ENCODE data around the gene ADGRB2. TPM values are rescaled to one million over a fixed set of nuclear protein-coding genes. Genes with fewer than 3 reads are reported as not detected.

ADGRB2 gene
- total RNA-seq, 4 donors from 2014 or later: 1.6 to 10.5 (median 4.1) TPM

DNA sequence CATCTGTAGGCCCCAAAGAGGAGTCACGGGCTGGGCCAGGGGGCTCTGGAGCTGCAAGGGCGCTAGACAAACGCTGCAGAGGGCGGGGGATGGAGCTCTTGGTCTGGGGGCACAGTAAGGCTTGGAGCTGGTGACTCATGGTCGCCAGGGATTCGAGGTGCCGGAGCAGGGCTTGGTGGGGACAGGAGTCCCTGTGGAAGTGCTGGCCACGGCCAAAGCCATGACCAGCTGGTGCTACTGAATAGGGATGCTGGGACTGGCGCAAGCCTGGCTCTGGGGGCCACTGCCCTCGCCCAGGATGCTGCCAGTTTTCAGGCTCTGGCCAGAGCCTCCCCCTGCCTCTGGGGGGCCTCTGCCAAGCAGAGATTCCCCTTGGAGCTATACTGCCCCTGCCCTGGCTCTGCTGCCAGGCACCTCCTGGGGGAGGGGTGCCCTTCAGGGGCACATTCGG, 26.5 kb upstream of the ADGRB2 start:
- Histone ChIP-seq H3K4me1 (peaks cover 0 to 13% (median 0%) of the 10 kb centered on the region in 4 donors), H3K27ac (no peak overlapping the region), H3K27me3 (no peaks in the 10 kb centered on the region), H3K36me3 (no peaks in the 10 kb centered on the region), H3K9me3 (no peaks in the 10 kb centered on the region), H3K4me3 (no peak overlapping the region)
- no peak for TF ChIP-seq EP300 (IDR thresholded peaks at IDR 0.05)
- TF ChIP-seq, protein P1, sequence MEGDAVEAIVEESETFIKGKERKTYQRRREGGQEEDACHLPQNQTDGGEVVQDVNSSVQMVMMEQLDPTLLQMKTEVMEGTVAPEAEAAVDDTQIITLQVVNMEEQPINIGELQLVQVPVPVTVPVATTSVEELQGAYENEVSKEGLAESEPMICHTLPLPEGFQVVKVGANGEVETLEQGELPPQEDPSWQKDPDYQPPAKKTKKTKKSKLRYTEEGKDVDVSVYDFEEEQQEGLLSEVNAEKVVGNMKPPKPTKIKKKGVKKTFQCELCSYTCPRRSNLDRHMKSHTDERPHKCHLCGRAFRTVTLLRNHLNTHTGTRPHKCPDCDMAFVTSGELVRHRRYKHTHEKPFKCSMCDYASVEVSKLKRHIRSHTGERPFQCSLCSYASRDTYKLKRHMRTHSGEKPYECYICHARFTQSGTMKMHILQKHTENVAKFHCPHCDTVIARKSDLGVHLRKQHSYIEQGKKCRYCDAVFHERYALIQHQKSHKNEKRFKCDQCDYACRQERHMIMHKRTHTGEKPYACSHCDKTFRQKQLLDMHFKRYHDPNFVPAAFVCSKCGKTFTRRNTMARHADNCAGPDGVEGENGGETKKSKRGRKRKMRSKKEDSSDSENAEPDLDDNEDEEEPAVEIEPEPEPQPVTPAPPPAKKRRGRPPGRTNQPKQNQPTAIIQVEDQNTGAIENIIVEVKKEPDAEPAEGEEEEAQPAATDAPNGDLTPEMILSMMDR (IDR thresholded peaks at IDR 0.05): no peak
- no peak for TF ChIP-seq POLR2A (IDR thresholded peaks at IDR 0.05)
- 74 to 97% methylated on average over 5 to 11 of the region's 11 CpGs for WGBS, 2 donors
- DNase-seq (ENCODE audit: low spot score in 2 of 2): no peak

- TF ChIP-seq, protein P1 (IDR thresholded peaks at IDR 0.05): no peak
- TF ChIP-seq EP300 (IDR thresholded peaks at IDR 0.05): no peak
- Histone ChIP-seq H3K4me3 (no peak overlapping the region), H3K9me3 (no peaks in the 10 kb centered on the region), H3K27me3 (no peaks in the 10 kb centered on the region), H3K36me3 (no peaks in the 10 kb centered on the region), H3K27ac (no peak overlapping the region), H3K4me1 (peaks cover 0 to 13% (median 0%) of the 10 kb centered on the region in 4 donors)
- no peak for DNase-seq (ENCODE audit: low spot score in 2 of 2)
- WGBS, 2 donors: 69 to 77% methylated on average over 3 of the region's 3 CpGs
Measured at GRCh38 chr1:31790140-31790539, 26.0 kb upstream of the ADGRB2 start.

GRCh38 chr1:31789259-31790065, 25.3 kb upstream of the ADGRB2 start:
- no peaks in the 10 kb centered on the region for H3K27me3 ChIP-seq
- H3K9me3 ChIP-seq: no peaks in the 10 kb centered on the region
- peak overlapping the region; percentile 57 to 73 (median 63) for H3K4me3 ChIP-seq
- DNase-seq (ENCODE audit: low spot score in 2 of 2): peak; percentile 96 to 100
- no peak for TF ChIP-seq POLR2A (IDR thresholded peaks at IDR 0.05)
- TF ChIP-seq EP300 (IDR thresholded peaks at IDR 0.05): no peak
- TF ChIP-seq, protein P1 (IDR thresholded peaks at IDR 0.05): peak; percentile 96 to 98 (median 97)
- H3K4me1 ChIP-seq: peaks cover 0 to 13% (median 0%) of the 10 kb centered on the region in 4 donors
- H3K27ac ChIP-seq: peak overlapping the region; percentile 72 to 93 (median 86)
- H3K36me3 ChIP-seq: no peaks in the 10 kb centered on the region
- WGBS, 2 donors: 9 to 26% methylated on average over 11 to 18 of the region's 26 CpGs

- peak overlapping the region; percentile 57 to 73 (median 63) for H3K4me3 ChIP-seq
- WGBS, 2 donors: 0 to 1% methylated on average over 19 to 22 of the region's 22 CpGs
- no peaks in the 10 kb centered on the region for H3K9me3 ChIP-seq
- TF ChIP-seq, protein P1 (IDR thresholded peaks at IDR 0.05): no peak
- TF ChIP-seq POLR2A (IDR thresholded peaks at IDR 0.05) (no peak), EP300 (IDR thresholded peaks at IDR 0.05) (no peak)
- peak overlapping the region; percentile 72 to 93 (median 86) for H3K27ac ChIP-seq
- peaks cover 0 to 13% (median 0%) of the 10 kb centered on the region in 4 donors for H3K4me1 ChIP-seq
- no peaks in the 10 kb centered on the region for H3K36me3 ChIP-seq
- DNase-seq (ENCODE audit: low spot score in 2 of 2): no peak
- no peaks in the 10 kb centered on the region for H3K27me3 ChIP-seq
Measured at GRCh38 chr1:31788825-31789256, 24.7 kb upstream of the ADGRB2 start.
